SK-N-SH (cell line): ENCODE data around the gene EMP2. TPM values are rescaled to one million over a fixed set of nuclear protein-coding genes. Genes with fewer than 3 reads are reported as not detected.

Experiments
- CTCF ChIA-PET: fragments of 300-600, 350-600 bp; formaldehyde crosslinking; extraction: SDS; loops from one replicate; lab custom pipeline; 2021; lab: Yijun Ruan, JAX
- POLR2A ChIA-PET: fragments of 350-600 bp; sonication (Branson Sonifier 250); formaldehyde crosslinking; extraction: SDS; loops from one replicate; lab custom pipeline; 2020; ENCODE audit warnings: antibody characterized with exemption, inconsistent platforms; lab: Yijun Ruan, JAX
- DNase-seq: peaks from one replicate; pipeline ENCODE4 v3.0.0; 2012
- H2AFZ ChIP-seq: fragments of 200-600 bp; sonication (generic); 2 replicates; pipeline ENCODE4 v1.8.1; 2016; ENCODE audit warnings: antibody characterized with exemption, mild to moderate bottlenecking, low read depth
- H3F3A ChIP-seq: fragments of 200-600 bp; sonication (generic); replicated peaks from 2 replicates; pipeline ENCODE3; 2016; ENCODE audit warnings: antibody characterized with exemption, mild to moderate bottlenecking; ENCODE audit not compliant: insufficient read depth
- H3K27ac ChIP-seq, 2 experiments: fragments of 200-500 bp in 1 of 2; fragments of 200-600 bp in 1 of 2; sonication (Bioruptor generic) in 1 of 2; sonication (generic), shearing (Covaris generic) in 1 of 2; 2 replicates each; pipeline versions ENCODE4 v1.5.1 to v1.6.1; 2014 to 2016; ENCODE audit warnings: low read depth in 2 of 2, inconsistent platforms in 1 of 2, low read length in 1 of 2, mild to moderate bottlenecking in 1 of 2, mixed read lengths in 1 of 2
- H3K27me3 ChIP-seq: fragments of 200-600 bp; sonication (generic), shearing (Covaris generic); 2 replicates; pipeline ENCODE4 v1.6.1; 2016; ENCODE audit warnings: mixed run types; ENCODE audit not compliant: insufficient read depth
- H3K36me3 ChIP-seq, 2 experiments: fragments of 200-500 bp in 1 of 2; fragments of 200-600 bp in 1 of 2; sonication (Bioruptor generic) in 1 of 2; sonication (generic) in 1 of 2; replicated peaks in 1 of 2; 2 replicates each; pipeline versions ENCODE3 to v1.5.1; 2014 to 2016; ENCODE audit warnings: low read length in 1 of 2, mild to moderate bottlenecking in 1 of 2; ENCODE audit not compliant: insufficient read depth in 2 of 2, control insufficient read depth in 1 of 2
- H3K4me1 ChIP-seq, 2 experiments: fragments of 200-500 bp in 1 of 2; fragments of 200-600 bp in 1 of 2; sonication (Bioruptor generic) in 1 of 2; sonication (generic), shearing (Covaris generic) in 1 of 2; 2 replicates each; pipeline versions ENCODE4 v1.5.1 to v1.6.1; 2014 to 2016; ENCODE audit warnings: low read depth in 1 of 2, low read length in 1 of 2, mixed run types in 1 of 2; ENCODE audit not compliant: insufficient read depth in 2 of 2, control insufficient read depth in 1 of 2
- H3K4me2 ChIP-seq: fragments of 200-600 bp; sonication (generic), shearing (Covaris generic); 2 replicates; pipeline ENCODE4 v1.6.1; 2017; ENCODE audit warnings: mixed run types
- H3K4me3 ChIP-seq, 2 experiments: fragments of 200-500 bp in 1 of 2; fragments of 200-600 bp in 1 of 2; sonication (Bioruptor generic) in 1 of 2; sonication (generic), shearing (Covaris generic) in 1 of 2; 2 replicates each; pipeline versions ENCODE4 v1.5.1 to v1.8.1; 2014 to 2016; ENCODE audit warnings: low read depth in 2 of 2, inconsistent platforms in 1 of 2, low read length in 1 of 2, mild to moderate bottlenecking in 1 of 2, mixed read lengths in 1 of 2, moderate library complexity in 1 of 2
- H3K79me2 ChIP-seq: fragments of 200-600 bp; sonication (generic); 2 replicates; pipeline ENCODE4 v1.8.1; 2017; ENCODE audit warnings: mild to moderate bottlenecking; ENCODE audit not compliant: insufficient read depth
- H3K9ac ChIP-seq: fragments of 200-600 bp; sonication (generic); 2 replicates; pipeline ENCODE4 v1.6.1; 2017; ENCODE audit warnings: mixed run types
- H3K9me2 ChIP-seq: fragments of 200-600 bp; sonication (generic); 2 replicates; pipeline ENCODE4 v1.6.1; 2017; ENCODE audit warnings: mixed run types
- H3K9me3 ChIP-seq: fragments of 200-600 bp; sonication (generic); 2 replicates; pipeline ENCODE4 v1.6.1; 2017; ENCODE audit warnings: mixed run types, mild to moderate bottlenecking, moderate library complexity
- H4K20me1 ChIP-seq: fragments of 200-600 bp; sonication (generic); 2 replicates; pipeline ENCODE4 v1.6.1; 2017; ENCODE audit warnings: mild to moderate bottlenecking, mixed run types; ENCODE audit not compliant: insufficient read depth
- EZH2phosphoT487 ChIP-seq: fragments of 200-600 bp; sonication (generic); IDR thresholded peaks from 2 replicates; pipeline ENCODE4 v1.6.1; 2017; ENCODE audit warnings: low read depth, mixed run types, mild to moderate bottlenecking, antibody characterized with exemption, moderate library complexity, borderline replicate concordance
- FOXJ3 ChIP-seq: sonication (generic); formaldehyde crosslinking; IDR thresholded peaks from 2 replicates; pipeline ENCODE4 v1.5.1; 2020; ENCODE audit warnings: mild to moderate bottlenecking, missing genetic modification reagents
- NRF1 ChIP-seq: IDR thresholded peaks from 2 replicates; pipeline ENCODE4 v1.6.1; 2012; ENCODE audit warnings: low read depth, mild to moderate bottlenecking, low read length
- RAD21 ChIP-seq: IDR thresholded peaks from 2 replicates; pipeline ENCODE4 v1.6.1; 2012; ENCODE audit warnings: mild to moderate bottlenecking, low read length
- SMC3 ChIP-seq: IDR thresholded peaks from 2 replicates; pipeline ENCODE4 v1.6.1; 2012; ENCODE audit warnings: low read depth, low read length, improper control_type of control experiment
- YY1 ChIP-seq: IDR thresholded peaks from 2 replicates; pipeline ENCODE4 v1.4.0; 2012; ENCODE audit warnings: low read depth, mild to moderate bottlenecking
- WGBS: methylation state at CpG from one replicate; pipeline ENCODE4 v1.1.6; 2017; ENCODE audit warnings: low lambda C conversion rate; 5-methylcytosine and 5-hydroxymethylcytosine counted together
- polyA plus RNA-seq, 3 experiments: library from polyadenylated mRNA; depleted of rRNA; stranded (reverse); fragments of >200 nt; gene quantifications; 2 replicates each; pipeline ENCODE4 v1.2.3, GENCODE V29; 2012
- TF ChIP-seq, protein P1 (sequence below): fragments of 200-600 bp; sonication (generic); IDR thresholded peaks from 2 replicates; pipeline ENCODE4 v1.6.1; 2017; ENCODE audit warnings: antibody characterized with exemption, mild to moderate bottlenecking, moderate library complexity
- TF ChIP-seq, protein P2 (sequence below): IDR thresholded peaks from 2 replicates; pipeline ENCODE4 v1.4.0; 2012; ENCODE audit warnings: low read depth, borderline replicate concordance
- TF ChIP-seq, protein P3 (sequence below): fragments of 150-350 bp; IDR thresholded peaks from 2 replicates; pipeline ENCODE4 v1.6.1; 2016; ENCODE audit warnings: mild to moderate bottlenecking, low read depth, low read length

EMP2 gene
- polyA plus RNA-seq, 1 of the 3 experiments (the other 2 are of a cell fraction): 4.3 TPM

DNA sequence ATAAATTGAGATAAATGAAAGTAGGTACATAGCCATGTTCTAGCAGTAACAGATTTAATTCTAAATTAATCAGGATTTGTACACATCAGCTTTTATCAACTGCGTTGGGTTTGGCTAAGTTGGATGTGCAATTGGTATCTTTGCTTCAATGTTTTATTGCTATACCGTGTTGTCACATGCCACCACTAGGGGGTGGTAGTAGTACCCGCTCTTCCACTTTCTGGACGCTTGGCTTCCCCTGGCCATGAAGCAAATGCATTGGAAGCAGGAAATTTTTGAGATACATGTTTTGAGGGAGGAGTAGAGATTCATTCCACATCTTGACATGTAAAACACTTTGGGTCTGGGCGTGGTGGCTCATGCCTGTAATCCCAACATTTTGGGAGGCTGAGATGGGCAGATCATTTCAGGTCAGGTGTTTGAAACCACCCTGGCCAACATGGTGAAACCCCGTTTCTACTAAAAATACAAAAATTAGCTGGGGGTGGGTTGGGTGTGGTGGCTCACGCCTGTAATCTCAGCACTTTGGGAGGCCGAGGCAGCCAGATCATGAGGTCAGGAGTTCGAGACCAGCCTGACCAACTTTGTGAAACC lies 58.6 kb downstream of the EMP2 start:
- Histone ChIP-seq H3K9me3 (no peaks in the 10 kb centered on the region), H3K27me3 (no peaks in the 10 kb centered on the region), H3K79me2 (no peaks in the 10 kb centered on the region), H3F3A (no peaks in the 10 kb centered on the region), H3K4me1 (no peaks in the 10 kb centered on the region), H3K36me3 (no peaks in the 10 kb centered on the region), H3K9me2 (no peaks in the 10 kb centered on the region), H2AFZ (no peak overlapping the region), H4K20me1 (no peaks in the 10 kb centered on the region), H3K4me2 (no peak overlapping the region), H3K9ac (no peak overlapping the region), H3K4me3 (no peak overlapping the region; a peak in 1 of 4 replicates), H3K27ac (no peak overlapping the region)
- TF ChIP-seq FOXJ3 (CRISPR knock-in tag): no peak
- peak; percentile 89 for TF ChIP-seq SMC3
- TF ChIP-seq, protein P1, sequence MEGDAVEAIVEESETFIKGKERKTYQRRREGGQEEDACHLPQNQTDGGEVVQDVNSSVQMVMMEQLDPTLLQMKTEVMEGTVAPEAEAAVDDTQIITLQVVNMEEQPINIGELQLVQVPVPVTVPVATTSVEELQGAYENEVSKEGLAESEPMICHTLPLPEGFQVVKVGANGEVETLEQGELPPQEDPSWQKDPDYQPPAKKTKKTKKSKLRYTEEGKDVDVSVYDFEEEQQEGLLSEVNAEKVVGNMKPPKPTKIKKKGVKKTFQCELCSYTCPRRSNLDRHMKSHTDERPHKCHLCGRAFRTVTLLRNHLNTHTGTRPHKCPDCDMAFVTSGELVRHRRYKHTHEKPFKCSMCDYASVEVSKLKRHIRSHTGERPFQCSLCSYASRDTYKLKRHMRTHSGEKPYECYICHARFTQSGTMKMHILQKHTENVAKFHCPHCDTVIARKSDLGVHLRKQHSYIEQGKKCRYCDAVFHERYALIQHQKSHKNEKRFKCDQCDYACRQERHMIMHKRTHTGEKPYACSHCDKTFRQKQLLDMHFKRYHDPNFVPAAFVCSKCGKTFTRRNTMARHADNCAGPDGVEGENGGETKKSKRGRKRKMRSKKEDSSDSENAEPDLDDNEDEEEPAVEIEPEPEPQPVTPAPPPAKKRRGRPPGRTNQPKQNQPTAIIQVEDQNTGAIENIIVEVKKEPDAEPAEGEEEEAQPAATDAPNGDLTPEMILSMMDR: peak; percentile 87
- peak; percentile 88 for TF ChIP-seq RAD21
- peak; percentile 75 for DNase-seq
- WGBS: 36% methylated on average over 9 of the region's 9 CpGs
- ChIA-PET CTCF (interaction anchor here (0.6 to 16.7 kb wide), 20 partner anchors 9 to 579 kb away, joined by 3 to 305 read pairs (median 4); partner anchors contain the start of gene NUBP1), POLR2A (no interaction called here)

DNA sequence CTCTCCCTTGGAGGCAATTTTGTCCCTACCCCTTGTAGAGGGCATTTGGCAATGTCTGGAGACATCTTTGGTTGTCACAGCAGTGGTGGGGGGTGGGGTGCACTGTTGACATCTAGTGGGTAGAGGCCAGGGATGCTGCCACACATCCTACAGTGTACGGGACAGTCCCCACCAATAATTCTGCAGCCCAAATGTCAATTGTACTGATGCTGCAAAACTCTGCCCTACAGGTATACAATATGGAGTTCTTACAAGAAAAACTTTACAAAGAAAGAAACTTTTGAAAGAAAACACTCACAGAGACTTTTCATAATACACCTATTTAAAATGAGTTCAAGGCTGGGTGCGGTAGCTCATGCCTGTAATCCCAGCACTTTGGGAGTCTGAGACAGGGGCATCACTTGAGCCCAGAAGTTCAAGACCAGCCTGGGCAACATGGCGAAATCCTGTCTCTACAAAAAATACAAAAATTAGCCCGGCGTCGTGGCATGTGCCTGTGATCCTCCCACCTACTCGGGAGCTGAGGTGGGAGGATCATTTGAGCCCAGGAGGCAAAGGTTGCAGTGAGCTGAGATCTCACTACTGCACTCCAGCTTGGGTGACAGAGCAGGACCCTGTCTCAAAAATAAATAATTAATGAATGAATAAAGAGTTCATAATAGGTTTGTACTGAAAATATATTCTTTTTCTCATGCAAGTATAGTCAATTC lies 59.4 kb downstream of the EMP2 start:
- CTCF ChIA-PET: interaction anchor here (0.6 to 16.7 kb wide), 15 partner anchors 9 to 579 kb away, joined by 3 to 305 read pairs (median 4); partner anchors contain the start of gene NUBP1
- Histone ChIP-seq H3K36me3 (no peaks in the 10 kb centered on the region), H3K27ac (no peak overlapping the region), H3K4me1 (no peaks in the 10 kb centered on the region), H3K9ac (no peak overlapping the region)
- DNase-seq: no peak
- 42% methylated on average over 7 of the region's 7 CpGs for WGBS
- TF ChIP-seq, protein P2, sequence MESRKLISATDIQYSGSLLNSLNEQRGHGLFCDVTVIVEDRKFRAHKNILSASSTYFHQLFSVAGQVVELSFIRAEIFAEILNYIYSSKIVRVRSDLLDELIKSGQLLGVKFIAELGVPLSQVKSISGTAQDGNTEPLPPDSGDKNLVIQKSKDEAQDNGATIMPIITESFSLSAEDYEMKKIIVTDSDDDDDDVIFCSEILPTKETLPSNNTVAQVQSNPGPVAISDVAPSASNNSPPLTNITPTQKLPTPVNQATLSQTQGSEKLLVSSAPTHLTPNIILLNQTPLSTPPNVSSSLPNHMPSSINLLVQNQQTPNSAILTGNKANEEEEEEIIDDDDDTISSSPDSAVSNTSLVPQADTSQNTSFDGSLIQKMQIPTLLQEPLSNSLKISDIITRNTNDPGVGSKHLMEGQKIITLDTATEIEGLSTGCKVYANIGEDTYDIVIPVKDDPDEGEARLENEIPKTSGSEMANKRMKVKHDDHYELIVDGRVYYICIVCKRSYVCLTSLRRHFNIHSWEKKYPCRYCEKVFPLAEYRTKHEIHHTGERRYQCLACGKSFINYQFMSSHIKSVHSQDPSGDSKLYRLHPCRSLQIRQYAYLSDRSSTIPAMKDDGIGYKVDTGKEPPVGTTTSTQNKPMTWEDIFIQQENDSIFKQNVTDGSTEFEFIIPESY: no peak
- TF ChIP-seq RAD21: no peak
- no peak for TF ChIP-seq NRF1
- no peak for TF ChIP-seq EZH2phosphoT487
- TF ChIP-seq YY1: no peak
- TF ChIP-seq, protein P3, sequence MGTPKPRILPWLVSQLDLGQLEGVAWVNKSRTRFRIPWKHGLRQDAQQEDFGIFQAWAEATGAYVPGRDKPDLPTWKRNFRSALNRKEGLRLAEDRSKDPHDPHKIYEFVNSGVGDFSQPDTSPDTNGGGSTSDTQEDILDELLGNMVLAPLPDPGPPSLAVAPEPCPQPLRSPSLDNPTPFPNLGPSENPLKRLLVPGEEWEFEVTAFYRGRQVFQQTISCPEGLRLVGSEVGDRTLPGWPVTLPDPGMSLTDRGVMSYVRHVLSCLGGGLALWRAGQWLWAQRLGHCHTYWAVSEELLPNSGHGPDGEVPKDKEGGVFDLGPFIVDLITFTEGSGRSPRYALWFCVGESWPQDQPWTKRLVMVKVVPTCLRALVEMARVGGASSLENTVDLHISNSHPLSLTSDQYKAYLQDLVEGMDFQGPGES: no peak
- TF ChIP-seq, all 33 proteins: peak for 0
- H4K20me1 ChIP-seq: no peaks in the 10 kb centered on the region
- no peaks in the 10 kb centered on the region for H3K79me2 ChIP-seq
- H3K9me3 ChIP-seq: no peaks in the 10 kb centered on the region
- H3K27me3 ChIP-seq: no peaks in the 10 kb centered on the region
- no peaks in the 10 kb centered on the region for H3K9me2 ChIP-seq
- no peak overlapping the region for H2AFZ ChIP-seq
- H3F3A ChIP-seq: no peaks in the 10 kb centered on the region
- no peak overlapping the region for H3K4me2 ChIP-seq
- POLR2A ChIA-PET: no interaction called here
- H3K4me3 ChIP-seq: no peak overlapping the region
